Endodermal cell (in vitro differentiated cells): ENCODE measurements around the gene PTTG1IP. TPM values are rescaled to one million over a fixed set of nuclear protein-coding genes. Genes with fewer than 3 reads are reported as not detected.
A peak's percentile ranks its signal among the peaks of the same experiment; 100 is the strongest.

Experiments
- DNase-seq: peaks from one replicate; pipeline ENCODE4 v3.0.0-alpha.2; 2017
- H3K27ac ChIP-seq: 2 replicates; pipeline ENCODE4 v1.5.1; 2013; ENCODE audit warnings: mild to moderate bottlenecking, low read depth, low read length, moderate library complexity
- H3K27me3 ChIP-seq: 2 replicates; pipeline ENCODE4 v1.6.1; 2013; ENCODE audit warnings: mild to moderate bottlenecking, low read length, moderate library complexity; ENCODE audit not compliant: insufficient read depth, control insufficient read depth, poor library complexity, severe bottlenecking
- H3K36me3 ChIP-seq: 2 replicates; pipeline ENCODE4 v1.7.0; 2013; ENCODE audit warnings: mild to moderate bottlenecking, low read length, moderate library complexity; ENCODE audit not compliant: control insufficient read depth, insufficient read depth
- H3K4me1 ChIP-seq: one replicate; pipeline ENCODE4 v1.7.0; 2013; ENCODE audit warnings: low read length; ENCODE audit not compliant: control insufficient read depth, insufficient read depth
- H3K4me3 ChIP-seq: 2 replicates; pipeline ENCODE4 v1.5.1; 2013; ENCODE audit warnings: mild to moderate bottlenecking, low read length, moderate library complexity
- H3K9ac ChIP-seq: 2 replicates; pipeline ENCODE4 v1.6.1; 2013; ENCODE audit warnings: mild to moderate bottlenecking, low read length, moderate library complexity; ENCODE audit not compliant: poor library complexity, severe bottlenecking; ENCODE audit errors: extremely low read depth
- H3K9me3 ChIP-seq: 2 replicates; pipeline ENCODE4 v1.6.1; 2013; ENCODE audit warnings: mild to moderate bottlenecking, low read length, moderate library complexity; ENCODE audit not compliant: control insufficient read depth
- H3K27ac Mint-ChIP-seq: 2 replicates; pipeline ENCODE4 v1.8.0; 2020; ENCODE audit warnings: mixed read lengths
- H3K27me3 Mint-ChIP-seq: 2 replicates; pipeline ENCODE4 v1.8.0; 2021; ENCODE audit warnings: mild to moderate bottlenecking, mixed read lengths; ENCODE audit not compliant: insufficient read depth
- H3K36me3 Mint-ChIP-seq: 2 replicates; pipeline ENCODE4 v1.8.0; 2020; ENCODE audit warnings: low read depth, mixed read lengths
- H3K4me1 Mint-ChIP-seq: 2 replicates; pipeline ENCODE4 v1.8.0; 2020; ENCODE audit warnings: mixed read lengths
- H3K4me3 Mint-ChIP-seq: 2 replicates; pipeline ENCODE4 v1.8.0; 2020; ENCODE audit warnings: mild to moderate bottlenecking, moderate library complexity, mixed read lengths
- H3K9me3 Mint-ChIP-seq: 2 replicates; pipeline ENCODE4 v1.8.0; 2020; ENCODE audit warnings: mild to moderate bottlenecking, mixed read lengths
- CTCF ChIP-seq: fragments of 200-600 bp; sonication (generic); conservative IDR thresholded peaks from 2 replicates; pipeline ENCODE4 v1.5.0; 2021; ENCODE audit warnings: antibody characterized with exemption, mild to moderate bottlenecking
- WGBS, 2 experiments: methylation state at CpG; one replicate each; pipeline versions ENCODE4 v1.1.5 to v1.1.7; 2013; ENCODE audit warnings: missing lambda C conversion rate in 2 of 2, mixed read lengths in 1 of 2; ENCODE audit not compliant: insufficient coverage in 1 of 2, insufficient read length in 1 of 2; 5-methylcytosine and 5-hydroxymethylcytosine counted together
- total RNA-seq, 2 donors: library from RNA; stranded (reverse); fragmentation: NEBNext Ultra II Directional in 1 of 2; extraction: Animal tissue kit (Norgen Biotek cat#: 25700) in 1 of 2; gene quantifications; 2 replicates in 1 of 2; 3 replicates in 1 of 2; pipeline ENCODE4 v1.2.1, GENCODE V29; 2021

The PTTG1IP gene
- total RNA-seq, 2 donors from 2014 or later: 155 to 168 TPM

GRCh38 chr21:44803651-44804050 lies 69.8 kb downstream of the PTTG1IP start:
- Mint-ChIP-seq H3K4me1 (peaks cover 22% of the 10 kb centered on the region), H3K27me3 (no peaks in the 10 kb centered on the region), H3K36me3 (peaks cover 43% of the 10 kb centered on the region), H3K27ac (no peak overlapping the region), H3K9me3 (no peaks in the 10 kb centered on the region), H3K4me3 (no peak overlapping the region)
- no peaks in the 10 kb centered on the region for H3K27me3 ChIP-seq
- TF ChIP-seq CTCF: no peak
- peaks cover 61% of the 10 kb centered on the region for H3K36me3 ChIP-seq
- no peaks in the 10 kb centered on the region for H3K4me1 ChIP-seq
- H3K27ac ChIP-seq: no peak overlapping the region
- no peak for DNase-seq
- no peak overlapping the region for H3K9ac ChIP-seq
- no peak overlapping the region for H3K4me3 ChIP-seq
- peaks cover 4% of the 10 kb centered on the region for H3K9me3 ChIP-seq
- WGBS, 2 experiments: 89 to 90% methylated on average over 3 of the region's 3 CpGs

DNA sequence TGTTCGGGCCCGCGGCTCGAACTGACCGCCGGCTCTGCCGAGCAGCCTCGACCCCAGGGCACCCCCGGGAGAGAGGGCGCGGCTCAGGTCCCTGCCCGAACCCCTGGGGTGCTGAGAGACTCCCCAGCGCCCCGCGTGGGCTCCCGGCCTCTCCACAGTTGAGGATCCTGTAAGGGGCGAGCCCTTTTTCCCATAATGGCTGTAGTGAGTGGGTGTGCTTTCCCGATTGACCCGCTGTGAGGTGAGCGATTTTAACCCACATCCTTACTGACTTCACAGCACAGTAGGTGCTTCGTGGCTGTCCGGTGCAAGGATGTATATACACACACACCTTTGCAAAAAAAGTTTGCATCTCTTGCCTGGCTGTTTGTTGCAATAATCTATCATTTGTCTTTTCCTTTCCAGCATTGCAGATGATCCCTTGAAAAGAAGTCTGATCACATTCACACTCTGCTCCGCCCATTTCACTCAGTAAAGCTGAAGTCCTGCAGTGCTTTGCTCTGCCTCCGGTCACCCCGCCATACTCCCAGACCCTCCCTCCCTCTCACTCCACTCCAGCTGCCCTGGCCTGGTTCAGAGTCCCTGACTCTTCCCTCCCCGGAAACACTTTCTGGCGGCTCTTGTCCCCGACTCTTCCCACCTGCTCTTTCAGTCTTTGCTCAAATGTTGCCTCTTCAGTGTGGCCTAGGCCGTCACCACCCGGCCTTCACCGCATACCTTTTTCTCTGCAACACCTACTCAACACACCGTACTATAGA lies 70.9 kb downstream of the PTTG1IP start:
- Histone ChIP-seq H3K9ac (peak overlapping the region; percentile 85), H3K27ac (no peak overlapping the region), H3K4me3 (peak overlapping the region; percentile 99), H3K36me3 (peaks cover 68% of the 10 kb centered on the region), H3K27me3 (no peaks in the 10 kb centered on the region), H3K9me3 (peaks cover 5% of the 10 kb centered on the region), H3K4me1 (no peaks in the 10 kb centered on the region)
- H3K27me3 Mint-ChIP-seq: no peaks in the 10 kb centered on the region
- peaks cover 22% of the 10 kb centered on the region for H3K4me1 Mint-ChIP-seq
- H3K36me3 Mint-ChIP-seq: peaks cover 47% of the 10 kb centered on the region
- DNase-seq: peak; percentile 72
- peak overlapping the region; percentile 11 for H3K27ac Mint-ChIP-seq
- H3K9me3 Mint-ChIP-seq: no peaks in the 10 kb centered on the region
- WGBS, 2 experiments: 21 to 32% methylated on average over 21 to 32 of the region's 32 CpGs
- H3K4me3 Mint-ChIP-seq: peak overlapping the region; percentile 87
- no peak for TF ChIP-seq CTCF

GRCh38 chr21:44801468-44802395 lies 71.8 kb downstream of the PTTG1IP start, which contains the start of gene UBE2G2:
Gene UBE2G2, minus strand, starts transcription at chr21:44801820. Its CDS starts 72 bp downstream, at chr21:44801748.
- Histone ChIP-seq H3K9ac (peak within 1 kb of the TSS; percentile 85), H3K27me3 (no peaks in the 10 kb centered on the region), H3K9me3 (peaks cover 5% of the 10 kb centered on the region), H3K4me1 (no peaks in the 10 kb centered on the region), H3K4me3 (peak within 1 kb of the TSS; percentile 99), H3K36me3 (peaks cover 69% of the 10 kb centered on the region), H3K27ac (peak within 1 kb of the TSS; percentile 61)
- WGBS, 2 experiments: 0 to 1% methylated on average over 38 to 97 of the region's 97 CpGs
- no peaks in the 10 kb centered on the region for H3K9me3 Mint-ChIP-seq
- peaks cover 22% of the 10 kb centered on the region for H3K4me1 Mint-ChIP-seq
- peak; percentile 91 for DNase-seq
- TF ChIP-seq CTCF: no peak
- H3K4me3 Mint-ChIP-seq: peak within 1 kb of the TSS; percentile 87
- H3K36me3 Mint-ChIP-seq: peaks cover 45% of the 10 kb centered on the region
- H3K27me3 Mint-ChIP-seq: no peaks in the 10 kb centered on the region
- peak within 1 kb of the TSS; percentile 92 for H3K27ac Mint-ChIP-seq
